ENCODE results near the gene ZNF148.
"Not testable (repeated sequence)": the region's sequence is repeated elsewhere in the genome, so short reads cannot be mapped to it uniquely, and the experiment has no call there.

ZNF148 gene

GRCh38 chr3:125374996-125375941 is at the start of gene ZNF148:
TSS of gene ZNF148 (minus strand) at chr3:125375325. CDS start at chr3:125313640, 61,685 bp downstream.
- TF ChIP-seq JUND (IDR thresholded peaks at IDR 0.05; ENCODE audit: low read depth), result peak; percentile 7; the same call in 1 of the 2 replicates
- in situ Hi-C loops (cut with HindIII; ENCODE audit: low pct_unique_long_range_greater_than_20kb, low sequenced_read_pairs), result no loop called here
- DNase-seq (ENCODE audit: low read depth in 1 of 2, low spot score in 1 of 2), result peak; percentile 73 to 96

GRCh38 chr3:125418306-125418705 is 43.2 kb upstream of the ZNF148 start:
- DNase-seq (ENCODE audit: low read depth in 1 of 2, low spot score in 1 of 2), result no peak
- no peak for TF ChIP-seq JUND (IDR thresholded peaks at IDR 0.05; ENCODE audit: low read depth)
- in situ Hi-C loops (cut with HindIII; ENCODE audit: low pct_unique_long_range_greater_than_20kb, low sequenced_read_pairs), result no loop called here

- in situ Hi-C loops (cut with HindIII; ENCODE audit: low pct_unique_long_range_greater_than_20kb, low sequenced_read_pairs), result no loop called here
- no peak for DNase-seq (ENCODE audit: low read depth in 1 of 2, low spot score in 1 of 2)
- no peak for TF ChIP-seq JUND (IDR thresholded peaks at IDR 0.05; ENCODE audit: low read depth)
Observed at GRCh38 chr3:125416235-125416634, 41.1 kb upstream of the ZNF148 start.

- in situ Hi-C loops (cut with HindIII; ENCODE audit: low pct_unique_long_range_greater_than_20kb, low sequenced_read_pairs), result no loop called here
- no peak for DNase-seq (ENCODE audit: low read depth in 1 of 2, low spot score in 1 of 2)
- no peak for TF ChIP-seq JUND (IDR thresholded peaks at IDR 0.05; ENCODE audit: low read depth)
Observed at GRCh38 chr3:125414669-125415068, 39.5 kb upstream of the ZNF148 start.

- DNase-seq (ENCODE audit: low read depth in 1 of 2, low spot score in 1 of 2), result no peak
- no peak for TF ChIP-seq JUND (IDR thresholded peaks at IDR 0.05; ENCODE audit: low read depth)
- in situ Hi-C loops (cut with HindIII; ENCODE audit: low pct_unique_long_range_greater_than_20kb, low sequenced_read_pairs), result no loop called here
Observed at GRCh38 chr3:125410922-125411321, 35.8 kb upstream of the ZNF148 start.

- no peak for DNase-seq (ENCODE audit: low read depth in 1 of 2, low spot score in 1 of 2)
- in situ Hi-C loops (cut with HindIII; ENCODE audit: low pct_unique_long_range_greater_than_20kb, low sequenced_read_pairs), result no loop called here
- TF ChIP-seq JUND (IDR thresholded peaks at IDR 0.05; ENCODE audit: low read depth), result no peak
Observed at GRCh38 chr3:125406070-125406469, 30.9 kb upstream of the ZNF148 start.

GRCh38 chr3:125405515-125405914 is 30.4 kb upstream of the ZNF148 start:
- in situ Hi-C loops (cut with HindIII; ENCODE audit: low pct_unique_long_range_greater_than_20kb, low sequenced_read_pairs); DNase-seq (ENCODE audit: low read depth in 1 of 2, low spot score in 1 of 2): not testable (repeated sequence)

- no peak for DNase-seq (ENCODE audit: low read depth in 1 of 2, low spot score in 1 of 2)
- no peak for TF ChIP-seq JUND (IDR thresholded peaks at IDR 0.05; ENCODE audit: low read depth)
- in situ Hi-C loops (cut with HindIII; ENCODE audit: low pct_unique_long_range_greater_than_20kb, low sequenced_read_pairs), result no loop called here
Observed at GRCh38 chr3:125403789-125404188, 28.7 kb upstream of the ZNF148 start.

- in situ Hi-C loops (cut with HindIII; ENCODE audit: low pct_unique_long_range_greater_than_20kb, low sequenced_read_pairs), result no loop called here
- DNase-seq (ENCODE audit: low read depth in 1 of 2, low spot score in 1 of 2), result no peak
- no peak for TF ChIP-seq JUND (IDR thresholded peaks at IDR 0.05; ENCODE audit: low read depth)
Observed at GRCh38 chr3:125402639-125403038, 27.5 kb upstream of the ZNF148 start.

- in situ Hi-C loops (cut with HindIII; ENCODE audit: low pct_unique_long_range_greater_than_20kb, low sequenced_read_pairs), result no loop called here
- DNase-seq (ENCODE audit: low read depth in 1 of 2, low spot score in 1 of 2), result no peak
- no peak for TF ChIP-seq JUND (IDR thresholded peaks at IDR 0.05; ENCODE audit: low read depth)
Observed at GRCh38 chr3:125401402-125401801, 26.3 kb upstream of the ZNF148 start.

GRCh38 chr3:125398952-125399351 is 23.8 kb upstream of the ZNF148 start:
- in situ Hi-C loops (cut with HindIII; ENCODE audit: low pct_unique_long_range_greater_than_20kb, low sequenced_read_pairs), result no loop called here
- TF ChIP-seq JUND (IDR thresholded peaks at IDR 0.05; ENCODE audit: low read depth), result no peak
- DNase-seq (ENCODE audit: low read depth in 1 of 2, low spot score in 1 of 2), result peak in 1 of 2 experiments; percentile 43

GRCh38 chr3:125395091-125395490 is 20.0 kb upstream of the ZNF148 start:
- peak; percentile 28 to 85 for DNase-seq (ENCODE audit: low read depth in 1 of 2, low spot score in 1 of 2)
- TF ChIP-seq JUND (IDR thresholded peaks at IDR 0.05; ENCODE audit: low read depth), result no peak
- in situ Hi-C loops (cut with HindIII; ENCODE audit: low pct_unique_long_range_greater_than_20kb, low sequenced_read_pairs), result no loop called here

GRCh38 chr3:125394406-125394805 is 19.3 kb upstream of the ZNF148 start:
- TF ChIP-seq JUND (IDR thresholded peaks at IDR 0.05; ENCODE audit: low read depth), result no peak
- in situ Hi-C loops (cut with HindIII; ENCODE audit: low pct_unique_long_range_greater_than_20kb, low sequenced_read_pairs), result no loop called here
- no peak for DNase-seq (ENCODE audit: low read depth in 1 of 2, low spot score in 1 of 2)
